Middle frontal gyrus (tissue), 1 donor: ENCODE measurements around the gene RBM20.

Experiments used
- DNase-seq: peaks from one replicate; pipeline ENCODE4 v3.0.0-alpha.2; 2015; ENCODE audit warnings: low spot score; ENCODE audit errors: extremely low spot score

The RBM20 gene

DNA sequence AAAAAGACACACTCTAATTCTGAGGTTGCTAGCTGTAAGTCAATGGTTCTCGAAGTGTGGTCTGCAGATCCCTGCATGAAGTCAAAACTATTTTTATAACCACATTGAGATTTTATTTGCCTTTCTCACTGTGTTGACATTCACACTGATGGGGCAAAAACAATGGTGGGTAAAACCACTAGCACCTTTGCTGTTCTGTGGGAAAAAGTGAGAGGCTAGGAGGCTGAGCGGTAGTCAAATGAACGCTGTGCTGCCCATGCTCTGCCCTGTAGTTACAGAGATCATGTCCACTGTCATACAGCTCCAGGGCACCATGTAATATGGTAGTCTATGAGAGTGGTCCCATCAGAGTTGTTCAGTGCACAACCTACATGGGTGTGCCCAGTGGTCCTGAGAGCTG lies 206.0 kb downstream of the RBM20 start:
- no peak for DNase-seq

DNA sequence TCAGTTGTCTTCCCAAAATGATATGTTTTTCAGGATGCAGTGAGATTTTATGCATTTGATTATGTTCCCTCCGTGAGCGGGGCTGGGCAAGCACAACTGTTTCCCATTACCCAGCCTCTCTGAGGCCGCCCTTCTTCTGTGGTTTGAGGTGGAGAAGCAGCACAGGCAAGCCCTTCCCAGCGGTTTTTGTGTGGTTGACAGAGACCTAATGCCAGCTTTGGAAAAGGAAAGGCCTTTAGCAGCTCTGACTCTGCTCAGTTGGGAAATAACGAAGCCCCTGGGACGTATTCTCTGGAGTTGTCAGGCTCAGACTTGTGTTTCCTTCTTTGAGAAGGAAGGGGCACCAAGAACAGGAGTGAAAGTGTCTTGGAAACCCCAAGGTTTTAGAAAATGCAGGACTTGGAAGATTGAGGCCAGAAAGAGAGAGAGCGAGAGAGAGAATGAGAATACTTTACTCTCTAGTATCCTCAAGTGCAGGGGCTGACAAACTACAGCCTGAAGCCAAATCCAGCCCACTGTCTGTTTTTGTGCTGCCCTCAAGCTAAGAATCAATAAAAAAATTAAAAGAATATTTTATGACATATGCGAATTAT lies 207.0 kb downstream of the RBM20 start:
- DNase-seq, result no peak

DNA sequence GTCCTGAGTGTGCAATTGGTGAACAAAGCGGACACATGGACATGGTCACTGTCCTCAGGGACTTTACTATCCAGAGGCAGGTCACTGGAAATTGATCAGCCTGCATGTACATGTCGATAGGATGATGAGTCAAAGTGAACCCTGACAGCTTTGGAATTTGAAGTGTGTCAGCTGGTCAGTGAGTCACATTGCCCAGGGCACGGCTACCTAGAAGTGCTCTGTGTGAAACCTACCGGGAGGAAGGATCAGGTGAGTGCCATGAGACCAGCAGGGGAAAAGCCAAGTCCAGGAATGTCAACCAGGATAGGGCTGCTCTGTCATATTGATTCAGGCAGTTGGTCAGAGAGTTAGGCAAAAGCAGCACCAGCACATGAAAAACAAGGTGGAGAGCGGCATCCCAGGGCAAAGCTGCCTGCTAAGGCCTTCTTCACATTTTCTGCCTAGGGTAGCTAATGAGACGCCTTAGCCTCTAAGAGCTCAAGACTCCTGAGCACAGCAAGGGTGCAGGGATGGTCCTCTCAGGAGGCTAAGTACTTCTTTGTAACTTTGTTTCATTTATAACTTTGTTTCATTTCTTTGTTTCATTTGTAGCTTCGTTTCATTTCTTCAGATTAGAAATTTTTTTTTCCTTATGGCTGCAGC lies 208.2 kb downstream of the RBM20 start:
- DNase-seq, result no peak

DNA sequence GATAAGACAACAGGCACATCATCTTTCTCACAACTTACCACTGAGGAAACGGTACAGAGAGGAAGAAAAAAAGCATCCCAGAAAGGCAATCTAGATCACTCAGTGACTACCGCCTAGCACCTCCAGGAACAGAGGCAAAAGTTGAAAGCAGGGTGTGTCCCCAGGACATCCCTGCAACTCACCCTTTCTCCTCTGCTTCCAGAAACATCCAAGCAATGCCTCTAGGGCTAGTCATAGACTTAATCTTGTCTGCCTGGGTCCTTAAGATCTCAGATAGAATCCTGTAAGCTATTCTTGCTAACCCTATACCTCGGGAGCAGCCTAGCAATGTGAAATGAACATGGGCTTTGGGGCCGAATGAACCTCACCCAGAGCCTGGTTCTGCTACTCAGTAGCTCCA lies 208.8 kb downstream of the RBM20 start:
- no peak for DNase-seq

DNA sequence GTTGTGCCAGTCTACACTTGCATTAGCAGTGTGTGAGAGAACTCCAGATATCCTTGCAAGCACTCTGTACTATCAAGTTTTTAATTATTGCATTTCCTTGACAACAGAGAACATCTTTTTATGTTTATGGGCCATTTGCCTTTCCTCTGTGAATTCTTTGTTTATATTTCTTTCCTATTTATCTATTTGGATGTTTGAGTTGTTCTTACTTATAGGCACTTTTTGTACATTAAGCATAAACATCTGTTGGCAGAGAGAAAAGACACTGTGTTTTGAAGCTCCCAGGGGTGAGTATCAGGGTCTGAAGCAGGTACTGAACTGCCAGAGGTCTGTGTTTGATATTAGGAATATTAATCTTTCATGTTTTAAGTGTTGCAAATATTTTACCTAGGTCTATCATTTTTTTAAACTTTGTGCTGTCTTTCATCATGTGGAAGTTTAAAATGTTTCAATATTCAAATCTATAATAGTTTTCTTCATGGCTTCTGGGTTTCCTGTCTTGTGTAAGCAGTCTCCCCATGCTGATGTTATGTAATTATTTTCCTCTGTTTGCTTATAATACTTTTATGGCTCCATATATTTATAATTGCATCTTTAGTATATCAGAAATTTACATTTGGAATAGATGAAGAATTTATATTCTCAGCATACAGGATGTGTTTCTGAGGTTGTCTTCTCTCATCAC lies 209.9 kb downstream of the RBM20 start:
- no peak for DNase-seq

DNA sequence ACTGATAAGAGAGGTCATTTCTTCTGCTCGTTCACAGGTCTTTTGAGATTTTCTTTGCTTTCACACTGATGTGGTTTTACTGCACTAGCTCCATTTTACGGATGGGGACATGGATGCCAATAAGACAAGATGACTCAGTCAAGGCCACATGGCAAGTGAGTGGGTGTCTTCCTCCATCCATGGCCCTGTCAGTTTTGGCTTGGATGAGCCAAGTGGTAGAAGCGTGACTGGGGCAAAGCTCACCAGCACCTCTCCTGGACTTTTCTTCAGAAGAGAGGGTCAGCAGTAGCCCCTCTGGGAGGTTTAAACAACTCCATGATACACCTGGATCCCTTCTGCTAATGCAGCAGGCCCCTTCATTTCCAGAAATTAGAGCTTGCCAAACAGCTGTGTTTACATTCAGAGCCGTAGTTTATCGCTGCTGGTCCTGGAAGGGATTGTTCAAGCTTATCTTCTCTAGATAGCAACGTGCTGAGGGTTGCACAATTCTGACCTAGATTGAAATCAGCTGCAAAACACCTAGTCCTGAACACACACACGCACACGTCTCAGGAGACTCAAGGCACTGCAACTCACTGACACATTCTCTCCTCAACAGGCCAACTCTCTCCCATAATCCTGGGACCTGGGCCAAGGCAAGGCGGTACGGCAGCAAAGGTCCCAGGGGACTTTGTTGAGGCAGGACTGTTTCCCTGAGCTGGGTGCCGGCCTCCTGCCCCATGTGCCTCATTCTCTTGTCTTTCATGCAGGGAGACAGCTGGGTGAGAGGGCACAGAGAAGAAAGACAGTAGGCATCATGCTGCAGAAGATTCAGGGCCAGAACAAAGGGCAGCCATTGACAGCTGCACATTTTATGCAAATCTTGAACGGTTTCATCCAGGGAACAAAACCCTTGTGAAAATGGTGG lies 213.4 kb downstream of the RBM20 start:
- no peak for DNase-seq

DNA sequence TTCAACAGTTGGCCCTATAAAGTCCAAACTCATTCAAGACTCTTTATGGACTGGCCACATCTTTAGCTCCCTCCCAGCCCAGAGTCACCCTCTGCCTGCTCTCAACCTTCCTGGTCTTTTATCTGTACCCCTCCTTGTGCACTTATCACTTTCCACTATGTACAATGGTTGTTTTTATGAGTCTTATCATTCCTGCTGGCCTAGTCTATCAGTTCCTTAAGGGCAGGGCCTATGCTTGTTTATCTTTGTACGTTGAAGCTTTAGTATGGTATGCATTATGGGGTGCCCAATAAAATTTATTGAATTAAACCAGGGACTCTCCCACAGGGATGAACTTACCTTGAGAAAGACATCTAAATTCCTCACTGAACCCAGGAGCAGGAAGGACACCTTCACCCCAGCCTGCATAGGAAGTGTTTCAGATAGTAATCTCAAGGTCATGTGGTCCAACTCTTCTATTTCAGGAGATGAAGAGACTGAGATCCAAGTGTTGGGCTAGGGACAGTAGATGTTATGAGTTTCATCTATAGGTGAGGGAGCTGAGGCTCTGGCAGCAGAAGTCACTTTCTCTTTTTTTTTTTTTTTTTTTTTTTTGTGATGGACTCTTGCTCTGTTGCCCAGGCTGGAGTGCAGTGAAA lies 214.3 kb downstream of the RBM20 start:
- DNase-seq, result no peak

DNA sequence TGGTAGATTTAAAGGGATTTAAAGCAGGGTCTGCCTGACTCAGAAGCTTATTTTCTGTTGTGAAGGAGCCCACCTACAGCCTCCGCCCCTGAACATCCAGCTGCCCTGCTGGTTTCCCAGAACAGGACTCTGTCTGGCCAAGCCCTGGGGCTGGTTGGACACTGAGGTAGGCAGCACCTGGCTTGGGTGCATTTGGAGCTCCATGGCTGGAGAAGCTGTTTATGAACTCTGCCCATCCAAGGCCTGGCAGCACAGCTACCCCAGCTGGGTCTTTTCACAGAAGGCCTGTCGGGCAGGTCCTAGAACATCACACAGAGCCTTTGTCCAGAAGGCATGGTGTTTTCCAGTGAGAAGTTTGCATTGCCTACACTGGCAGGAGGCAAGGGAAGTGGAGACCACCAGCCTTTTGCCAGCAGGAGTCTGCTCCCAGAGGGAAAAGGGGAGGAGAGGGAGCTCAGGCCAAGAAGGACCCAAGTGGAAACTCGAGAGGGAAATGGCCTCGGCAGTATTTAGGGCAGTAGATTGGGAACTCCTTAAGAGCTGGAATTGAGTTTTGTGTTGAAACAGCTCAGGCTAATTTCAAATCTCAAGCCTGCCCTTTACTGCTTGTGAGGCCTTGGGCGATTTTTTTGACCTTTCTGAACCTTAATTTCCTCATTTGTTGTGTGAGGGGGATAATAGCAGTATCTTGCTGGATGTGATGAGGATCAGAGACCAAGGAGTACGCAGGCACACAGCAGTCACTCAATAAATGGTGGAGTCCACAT lies 215.3 kb downstream of the RBM20 start:
- DNase-seq, result no peak

DNA sequence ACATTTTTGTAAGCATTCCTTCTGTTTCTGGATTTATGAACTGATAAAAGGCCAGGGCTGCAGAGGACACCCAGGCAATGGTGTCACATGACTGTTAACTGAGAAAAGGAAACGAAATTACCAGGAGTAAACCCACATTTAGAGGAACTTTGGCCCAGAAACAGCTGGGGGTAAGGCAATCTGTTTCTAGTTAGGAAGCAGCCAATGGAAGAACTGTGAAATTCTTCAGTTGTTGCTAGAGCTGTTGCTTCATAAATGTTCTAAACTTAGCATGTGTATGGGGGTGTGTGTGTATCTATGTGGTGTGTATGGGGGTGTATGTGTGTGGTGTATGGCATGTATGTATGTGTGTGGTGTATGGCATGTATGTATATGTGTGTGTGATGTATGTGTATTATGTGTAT lies 215.8 kb downstream of the RBM20 start:
- no peak for DNase-seq

DNA sequence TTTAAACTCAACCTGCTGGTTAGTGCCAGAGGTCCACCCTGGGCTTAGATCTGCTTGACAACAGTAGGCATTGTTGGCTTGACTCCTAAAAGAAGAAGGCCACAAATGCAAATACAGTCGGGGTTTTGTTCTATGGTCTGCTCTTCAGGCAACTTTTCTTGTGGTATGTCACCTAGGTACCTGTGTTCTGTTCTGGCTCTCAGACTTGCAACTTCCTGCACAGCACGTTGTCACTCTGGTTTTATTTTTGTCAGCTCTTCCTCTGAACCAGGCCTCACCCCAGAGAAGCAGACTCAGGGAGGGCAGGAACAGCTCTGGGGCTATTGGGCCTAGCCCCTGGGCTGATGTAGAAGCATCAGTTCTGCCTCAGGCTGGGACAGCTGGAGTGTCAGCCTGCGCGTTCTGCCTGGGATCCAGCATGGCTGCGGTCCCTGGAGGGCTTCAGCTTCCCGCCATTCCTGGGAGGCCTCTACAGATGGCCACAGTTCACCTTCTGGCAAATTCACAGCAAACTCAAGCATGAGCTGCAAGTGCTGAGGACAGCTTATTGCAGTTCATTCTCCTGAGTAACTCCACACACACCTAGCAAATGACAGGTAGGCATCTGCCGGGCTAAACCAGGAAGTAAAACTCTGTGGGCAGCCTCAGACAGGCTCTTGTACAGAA lies 216.6 kb downstream of the RBM20 start:
- no peak for DNase-seq

DNA sequence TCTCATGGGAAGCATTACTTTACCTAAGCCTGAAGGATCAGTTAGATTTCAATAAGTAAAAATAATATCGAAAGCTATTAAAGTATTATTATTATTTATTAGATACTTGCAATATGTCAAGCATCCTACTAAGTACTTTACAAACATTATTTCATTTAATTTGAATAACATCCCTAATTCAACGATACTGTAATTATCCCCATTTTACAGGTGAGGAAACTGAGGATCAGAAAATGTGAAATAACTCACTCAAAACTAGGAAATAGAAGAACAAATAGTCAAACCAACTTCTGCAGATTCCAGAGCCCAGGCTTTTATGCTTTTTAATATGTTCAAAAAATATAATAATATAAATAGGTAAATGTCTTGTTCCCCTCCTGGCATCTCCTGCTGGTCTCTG lies 217.3 kb downstream of the RBM20 start:
- DNase-seq, result no peak

DNA sequence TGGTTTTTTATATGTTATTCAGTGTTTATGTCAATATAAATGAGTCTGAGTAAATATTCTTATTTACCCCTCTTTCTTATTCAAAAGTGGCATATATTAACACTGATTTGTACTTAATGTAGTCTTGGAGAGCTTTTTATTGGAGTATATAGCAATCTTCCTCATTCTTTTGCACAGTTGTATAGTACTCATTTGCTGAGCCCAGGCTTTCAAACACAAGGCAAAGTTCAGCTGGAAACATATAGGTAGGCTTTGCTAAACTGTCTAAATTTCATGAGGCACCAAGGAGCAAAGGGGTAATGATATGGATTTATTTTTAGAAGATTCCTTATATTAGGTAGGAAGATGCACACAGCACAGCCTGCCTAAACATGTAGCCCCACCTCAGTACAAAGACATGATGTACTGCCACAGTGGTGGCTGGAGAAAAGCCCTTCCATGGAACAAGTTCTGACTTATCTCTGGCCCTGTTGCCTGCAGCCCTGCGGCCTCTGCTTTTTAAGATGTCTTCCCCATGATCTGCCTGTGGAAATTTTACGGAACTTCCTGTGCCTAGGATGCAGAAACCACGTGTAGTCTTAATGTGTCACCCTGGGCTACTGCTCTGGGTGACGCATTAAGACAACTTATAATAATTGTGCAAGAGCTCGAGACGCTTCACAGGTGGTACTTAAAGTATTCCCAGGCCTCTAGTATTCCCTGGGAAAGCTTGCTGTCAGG lies 218.0 kb downstream of the RBM20 start:
- no peak for DNase-seq

DNA sequence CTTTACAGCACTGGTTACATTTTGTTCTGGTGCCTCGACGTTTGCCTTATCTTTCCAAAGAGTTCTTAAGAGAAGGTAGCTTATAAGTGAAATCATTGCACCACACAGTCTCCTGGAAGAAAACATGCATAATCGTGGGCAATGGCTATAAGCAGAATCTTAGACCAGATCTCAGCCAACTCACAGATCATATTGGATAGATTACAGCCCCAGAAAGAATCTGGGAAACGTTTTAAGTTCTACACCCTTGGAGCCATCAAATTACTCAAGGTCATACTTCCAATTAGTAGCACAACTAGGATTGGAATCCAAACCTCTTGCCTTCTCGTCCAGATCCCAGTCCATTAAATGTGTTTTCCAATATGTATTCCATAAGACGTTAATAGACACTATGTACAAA lies 218.8 kb downstream of the RBM20 start:
- DNase-seq, result no peak

DNA sequence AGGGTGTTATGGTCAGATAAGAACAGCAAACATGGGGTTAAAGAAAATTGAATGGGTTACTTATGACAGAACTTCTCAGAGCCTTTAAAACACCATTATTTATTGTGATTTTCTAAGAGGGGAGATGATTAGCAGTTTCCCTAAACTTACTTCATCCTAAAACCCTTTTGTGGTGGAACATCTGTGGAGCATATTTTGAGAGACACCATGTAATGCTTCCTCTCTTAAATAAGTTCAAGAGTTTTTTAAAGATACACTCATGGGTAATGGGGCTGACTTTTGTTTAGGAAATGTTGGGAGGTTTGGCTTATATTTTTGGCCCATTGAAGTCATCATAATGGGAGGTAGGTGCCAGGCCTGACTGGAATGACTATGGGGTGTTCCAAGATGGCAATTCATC lies 219.2 kb downstream of the RBM20 start:
- no peak for DNase-seq

DNA sequence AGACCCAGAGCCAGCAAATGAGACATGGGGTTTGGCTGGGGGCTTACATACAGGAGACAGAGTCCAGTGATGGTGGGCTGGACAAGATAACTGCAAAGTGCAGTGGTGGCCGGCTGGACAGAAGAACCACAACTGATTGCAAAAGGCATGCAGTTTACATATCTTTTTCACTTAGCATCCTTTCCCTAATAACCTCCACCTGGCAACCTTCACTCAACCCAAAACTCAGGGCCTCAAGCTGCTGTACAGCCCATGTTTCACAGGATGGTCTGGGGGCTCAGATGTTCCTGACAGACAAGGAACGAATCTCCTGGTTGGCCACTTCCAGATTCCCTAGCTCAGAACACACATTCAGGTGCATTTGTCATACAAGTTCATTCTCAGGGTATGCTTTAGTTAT lies 219.8 kb downstream of the RBM20 start:
- no peak for DNase-seq

DNA sequence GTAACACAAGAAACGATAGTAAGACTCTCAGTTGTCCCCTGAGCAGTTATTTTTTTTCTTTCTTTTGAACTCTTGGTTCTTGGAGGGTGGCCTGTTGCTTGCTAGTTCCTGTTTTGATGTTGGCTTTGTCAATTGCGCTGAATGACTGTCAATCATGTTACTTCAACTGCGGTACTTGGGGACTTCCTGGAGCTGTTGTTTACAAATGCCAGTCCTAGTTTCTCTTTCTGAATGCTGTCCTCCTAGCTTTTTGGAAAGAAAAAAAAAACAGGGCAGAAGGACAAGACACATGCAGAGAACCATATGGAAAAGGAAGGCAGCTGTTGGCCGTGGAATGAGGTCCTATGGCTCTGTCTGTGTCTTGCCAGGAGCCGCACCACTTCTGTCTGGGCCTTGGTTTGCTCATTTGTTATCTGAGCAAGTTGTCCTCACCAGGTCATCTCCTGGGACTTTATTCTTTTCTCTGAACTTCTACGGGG lies 220.6 kb downstream of the RBM20 start:
- no peak for DNase-seq

DNA sequence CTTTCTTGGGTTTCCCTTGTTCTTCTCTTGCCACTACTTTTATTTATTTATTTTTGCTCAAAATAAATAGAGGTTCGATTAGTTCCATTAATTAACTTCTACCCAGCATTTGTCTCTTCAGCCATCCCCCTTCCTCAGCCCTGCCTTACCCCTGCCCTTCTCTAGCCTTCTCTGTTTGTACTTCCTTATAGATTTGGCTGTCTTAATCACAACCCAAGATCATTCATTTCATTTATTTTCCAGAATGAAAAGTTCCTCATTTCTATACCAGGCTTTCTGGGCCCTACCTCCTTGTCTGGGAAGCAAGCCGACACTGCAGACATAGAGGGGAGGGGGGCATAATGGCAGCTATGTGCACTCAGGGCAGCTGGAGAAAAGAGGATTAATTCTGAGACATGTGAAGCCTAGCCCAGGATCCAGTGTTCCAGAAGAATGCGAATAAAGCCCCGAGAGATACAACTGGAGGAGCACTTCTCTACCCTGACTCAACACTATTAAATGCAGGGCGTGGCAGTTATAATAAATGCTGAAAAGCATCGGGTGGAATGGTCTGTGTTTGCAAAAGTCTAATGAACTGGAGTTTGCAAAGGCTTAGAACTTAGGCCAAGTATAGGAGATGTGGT lies 221.2 kb downstream of the RBM20 start:
- DNase-seq, result no peak

DNA sequence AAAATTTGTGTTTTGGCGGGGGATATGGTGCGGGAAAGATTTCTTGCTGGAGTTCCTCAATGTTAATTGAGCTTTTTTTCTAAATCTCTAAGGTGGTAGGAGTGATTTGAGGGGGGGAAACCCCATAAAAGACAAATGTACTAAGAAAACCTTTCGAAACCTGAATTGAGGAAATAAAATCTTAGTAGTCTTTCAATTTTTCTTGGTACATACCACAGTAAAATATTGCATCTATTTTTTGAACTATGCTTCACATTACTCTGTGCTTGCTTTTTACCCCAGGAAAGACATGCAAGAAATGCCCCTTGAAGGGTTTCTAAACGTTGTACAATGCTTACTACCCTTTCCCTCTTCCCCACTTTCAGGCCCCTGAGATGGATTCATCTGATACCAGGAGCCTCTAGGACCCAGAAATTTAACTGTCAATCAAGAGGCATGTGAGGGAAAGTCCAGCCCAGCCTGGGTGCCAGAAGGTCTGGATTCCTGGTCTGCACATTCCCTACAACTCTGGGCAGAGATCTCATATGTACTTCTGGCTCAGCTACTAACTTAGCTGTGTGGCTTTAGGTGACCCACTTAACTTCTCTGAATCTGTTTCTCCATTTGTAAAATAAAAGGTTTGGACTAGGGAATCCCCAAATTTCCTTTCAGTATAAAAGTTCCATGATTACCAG lies 221.8 kb downstream of the RBM20 start:
- no peak for DNase-seq
